Neural progenitor cell (in vitro differentiated cells): ENCODE results near the gene INPP5B. TPM values are rescaled to one million over a fixed set of nuclear protein-coding genes. Genes with fewer than 3 reads are reported as not detected.
A peak's percentile ranks its signal among the peaks of the same experiment; 100 is the strongest.

ENCODE experiments used
- DNase-seq: peaks from one replicate; pipeline ENCODE4 v3.0.0-alpha.2; 2016; ENCODE audit warnings: low spot score
- H2AFZ ChIP-seq: fragments of 200-600 bp; sonication (generic); replicated peaks from 2 replicates; pipeline ENCODE4 v1.6.1; 2016; ENCODE audit warnings: antibody characterized with exemption
- H3F3A ChIP-seq: fragments of 200-600 bp; sonication (generic); 2 replicates; pipeline ENCODE4 v1.6.1; 2016; ENCODE audit warnings: antibody characterized with exemption, low read depth
- H3K27ac ChIP-seq: fragments of 200-600 bp; sonication (generic); 2 replicates; pipeline ENCODE4 v1.5.1; 2016; ENCODE audit warnings: mild to moderate bottlenecking
- H3K27me3 ChIP-seq: fragments of 200-600 bp; sonication (generic); 2 replicates; pipeline ENCODE4 v1.6.1; 2016; ENCODE audit warnings: mild to moderate bottlenecking, moderate library complexity
- H3K36me3 ChIP-seq: fragments of 200-600 bp; sonication (generic); 2 replicates; pipeline ENCODE4 v1.5.1; 2016
- H3K4me1 ChIP-seq: fragments of 200-600 bp; sonication (generic); 2 replicates; pipeline ENCODE4 v1.6.1; 2016; ENCODE audit warnings: mixed run types
- H3K4me2 ChIP-seq: fragments of 200-600 bp; sonication (generic); 2 replicates; pipeline ENCODE4 v1.6.1; 2016
- H3K4me3 ChIP-seq: fragments of 200-600 bp; sonication (generic); 2 replicates; pipeline ENCODE4 v1.5.1; 2016
- H3K79me2 ChIP-seq: fragments of 200-600 bp; sonication (generic); 2 replicates; pipeline ENCODE4 v1.6.1; 2016; ENCODE audit warnings: low read depth
- H3K9ac ChIP-seq: fragments of 200-600 bp; sonication (generic); 2 replicates; pipeline ENCODE4 v1.6.1; 2016
- H3K9me3 ChIP-seq: fragments of 200-600 bp; sonication (generic); 2 replicates; pipeline ENCODE4 v1.5.1; 2016; ENCODE audit warnings: low read depth
- H4K20me1 ChIP-seq: fragments of 200-600 bp; sonication (generic); 2 replicates; pipeline ENCODE4 v1.6.1; 2016; ENCODE audit warnings: low read depth
- H3K27ac Mint-ChIP-seq: 3 replicates; pipeline ENCODE4 v1.8.0; 2021; ENCODE audit warnings: mixed read lengths
- H3K27me3 Mint-ChIP-seq: 2 replicates; pipeline ENCODE4 v1.8.0; 2022; ENCODE audit warnings: low read depth, mild to moderate bottlenecking, inconsistent platforms, moderate library complexity, mixed read lengths; ENCODE audit not compliant: insufficient read depth
- H3K36me3 Mint-ChIP-seq: 3 replicates; pipeline ENCODE4 v1.8.0; 2021; ENCODE audit warnings: mixed read lengths
- H3K4me1 Mint-ChIP-seq: 3 replicates; pipeline ENCODE4 v1.8.0; 2021; ENCODE audit warnings: mixed read lengths
- H3K4me3 Mint-ChIP-seq: 3 replicates; pipeline ENCODE4 v1.8.0; 2021; ENCODE audit warnings: mild to moderate bottlenecking, moderate library complexity, mixed read lengths
- H3K9me3 Mint-ChIP-seq: 3 replicates; pipeline ENCODE4 v1.8.0; 2020; ENCODE audit warnings: mixed read lengths
- EZH2 ChIP-seq: fragments of 200-600 bp; sonication (generic); IDR thresholded peaks from 2 replicates; pipeline ENCODE4 v1.6.1; 2017; ENCODE audit warnings: antibody characterized with exemption, mild to moderate bottlenecking, moderate library complexity
- EZH2phosphoT487 ChIP-seq: fragments of 200-600 bp; sonication (generic); IDR thresholded peaks from 2 replicates; pipeline ENCODE4 v1.6.1; 2017; ENCODE audit warnings: antibody characterized with exemption
- total RNA-seq: library from RNA; depleted of rRNA; stranded (reverse); fragments of >200 nt; gene quantifications from 2 replicates; pipeline ENCODE4 v1.2.3, GENCODE V29; 2015; ENCODE audit warnings: low replicate concordance
- TF ChIP-seq, protein P1 (sequence below): fragments of 200-600 bp; sonication (generic); IDR thresholded peaks from 2 replicates; pipeline ENCODE4 v1.5.1; 2017; ENCODE audit warnings: antibody characterized with exemption, mild to moderate bottlenecking

Gene INPP5B
- total RNA-seq, 1 donor from 2014 or later: 22.0 TPM

DNA sequence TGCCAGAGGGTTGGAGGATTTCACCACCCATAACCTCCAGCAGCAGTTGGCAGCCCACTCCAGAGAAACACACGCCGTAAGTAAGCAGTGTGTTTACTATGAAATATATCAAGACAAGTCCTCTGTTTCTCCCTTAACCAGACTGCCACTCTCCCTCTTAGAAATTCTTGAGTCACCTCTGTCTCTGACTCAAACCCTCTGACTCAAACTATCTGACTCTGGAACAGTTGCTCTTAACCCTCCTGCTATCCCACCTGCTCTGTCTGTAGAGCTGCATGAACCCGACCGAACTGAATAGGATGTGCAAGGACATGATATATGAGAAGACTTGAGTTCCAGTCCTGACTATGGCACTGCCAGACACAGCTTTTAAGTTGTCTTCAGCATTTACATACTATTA is 14.1 kb downstream of the INPP5B start:
- Histone ChIP-seq H3K36me3 (no peaks in the 10 kb centered on the region), H2AFZ (no peak overlapping the region), H3K9me3 (no peaks in the 10 kb centered on the region), H3K4me1 (peaks cover 6% of the 10 kb centered on the region), H3K4me2 (no peak overlapping the region), H3K9ac (no peak overlapping the region), H3K27me3 (no peaks in the 10 kb centered on the region), H3K27ac (no peak overlapping the region), H3K79me2 (peaks cover 35% of the 10 kb centered on the region), H3K4me3 (no peak overlapping the region), H3F3A (peaks cover 18% of the 10 kb centered on the region), H4K20me1 (no peaks in the 10 kb centered on the region)
- Mint-ChIP-seq H3K36me3 (peaks cover 8% of the 10 kb centered on the region), H3K4me3 (peak overlapping the region; percentile 75), H3K27ac (no peak overlapping the region), H3K9me3 (no peaks in the 10 kb centered on the region), H3K4me1 (peaks cover 19% of the 10 kb centered on the region), H3K27me3 (no peaks in the 10 kb centered on the region)
- no peak for DNase-seq
- TF ChIP-seq EZH2phosphoT487: no peak
- TF ChIP-seq, protein P1, sequence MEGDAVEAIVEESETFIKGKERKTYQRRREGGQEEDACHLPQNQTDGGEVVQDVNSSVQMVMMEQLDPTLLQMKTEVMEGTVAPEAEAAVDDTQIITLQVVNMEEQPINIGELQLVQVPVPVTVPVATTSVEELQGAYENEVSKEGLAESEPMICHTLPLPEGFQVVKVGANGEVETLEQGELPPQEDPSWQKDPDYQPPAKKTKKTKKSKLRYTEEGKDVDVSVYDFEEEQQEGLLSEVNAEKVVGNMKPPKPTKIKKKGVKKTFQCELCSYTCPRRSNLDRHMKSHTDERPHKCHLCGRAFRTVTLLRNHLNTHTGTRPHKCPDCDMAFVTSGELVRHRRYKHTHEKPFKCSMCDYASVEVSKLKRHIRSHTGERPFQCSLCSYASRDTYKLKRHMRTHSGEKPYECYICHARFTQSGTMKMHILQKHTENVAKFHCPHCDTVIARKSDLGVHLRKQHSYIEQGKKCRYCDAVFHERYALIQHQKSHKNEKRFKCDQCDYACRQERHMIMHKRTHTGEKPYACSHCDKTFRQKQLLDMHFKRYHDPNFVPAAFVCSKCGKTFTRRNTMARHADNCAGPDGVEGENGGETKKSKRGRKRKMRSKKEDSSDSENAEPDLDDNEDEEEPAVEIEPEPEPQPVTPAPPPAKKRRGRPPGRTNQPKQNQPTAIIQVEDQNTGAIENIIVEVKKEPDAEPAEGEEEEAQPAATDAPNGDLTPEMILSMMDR: no peak
- TF ChIP-seq EZH2: no peak

DNA sequence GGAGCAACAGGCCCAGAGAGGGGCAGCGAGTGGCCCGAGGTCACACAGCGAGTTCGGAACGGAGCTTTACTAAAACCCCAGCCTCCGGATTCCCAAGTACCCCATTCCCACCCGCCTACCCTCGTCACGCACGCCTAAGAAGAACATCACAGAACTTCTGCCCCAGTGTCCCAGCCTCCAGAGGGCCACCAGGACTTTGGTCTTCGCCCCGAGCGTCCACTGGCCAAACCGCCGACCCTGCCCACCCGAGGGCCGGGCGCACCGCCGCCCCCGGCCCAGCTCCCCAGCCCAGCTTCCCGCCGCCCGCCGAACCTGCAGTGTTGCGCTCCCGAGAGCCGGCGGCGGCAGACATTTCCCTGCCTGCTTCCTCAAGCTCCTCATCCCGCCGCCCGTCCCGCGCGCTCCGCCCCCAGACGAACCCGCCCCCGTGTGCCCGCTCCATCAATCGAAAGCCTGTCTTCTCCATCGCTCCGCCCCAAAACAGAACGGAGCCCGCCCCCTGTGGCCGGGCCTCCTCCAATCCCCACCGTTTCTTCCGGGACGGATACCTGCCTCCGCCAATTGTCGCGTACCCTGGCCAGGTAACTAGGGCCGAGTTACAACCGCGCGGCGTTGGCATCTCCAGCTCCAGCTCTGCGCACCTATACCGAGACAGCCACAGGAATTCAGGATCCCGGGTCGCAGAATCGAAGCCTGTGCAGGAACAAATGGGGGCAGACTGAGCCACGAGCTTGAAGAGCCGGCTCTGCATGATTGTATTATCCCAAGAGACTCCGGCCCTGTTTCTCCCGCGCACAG is 15.3 kb downstream of the INPP5B start:
- no peak for TF ChIP-seq EZH2phosphoT487
- TF ChIP-seq, protein P1: no peak
- no peak for TF ChIP-seq EZH2
- H3K27me3 ChIP-seq: no peaks in the 10 kb centered on the region
- H3K36me3 ChIP-seq: no peaks in the 10 kb centered on the region
- no peaks in the 10 kb centered on the region for H3K9me3 Mint-ChIP-seq
- H3K27ac ChIP-seq: no peak overlapping the region
- H3K27ac Mint-ChIP-seq: peak overlapping the region; percentile 57
- H3K27me3 Mint-ChIP-seq: no peaks in the 10 kb centered on the region
- H3K79me2 ChIP-seq: peaks cover 41% of the 10 kb centered on the region
- H4K20me1 ChIP-seq: no peaks in the 10 kb centered on the region
- peak overlapping the region; percentile 93 for H3K4me3 Mint-ChIP-seq
- peaks cover 6% of the 10 kb centered on the region for H3K4me1 ChIP-seq
- H3K9ac ChIP-seq: peak overlapping the region; percentile 82
- peaks cover 19% of the 10 kb centered on the region for H3K4me1 Mint-ChIP-seq
- H3K4me2 ChIP-seq: peak overlapping the region; percentile 97
- H3K9me3 ChIP-seq: no peaks in the 10 kb centered on the region
- peaks cover 11% of the 10 kb centered on the region for H3K36me3 Mint-ChIP-seq
- peak; percentile 99 for DNase-seq
- H3F3A ChIP-seq: peaks cover 21% of the 10 kb centered on the region
- H3K4me3 ChIP-seq: peak overlapping the region; percentile 88
- H2AFZ ChIP-seq: peak overlapping the region; percentile 84

DNA sequence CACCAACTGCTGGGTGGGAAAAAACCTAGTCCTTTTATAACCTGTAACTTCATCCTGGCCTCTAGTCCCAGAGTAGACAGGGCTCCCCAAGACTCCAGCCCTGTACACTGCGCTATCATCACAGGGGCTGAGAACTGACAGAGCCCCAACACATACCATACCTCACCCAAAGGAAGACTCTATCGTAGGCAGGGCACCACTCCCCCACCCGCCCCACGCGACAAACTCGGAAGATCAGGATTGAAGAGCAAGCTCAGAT is 15.8 kb downstream of the INPP5B start:
- peaks cover 21% of the 10 kb centered on the region for H3F3A ChIP-seq
- no peaks in the 10 kb centered on the region for H4K20me1 ChIP-seq
- TF ChIP-seq, protein P1: no peak
- TF ChIP-seq EZH2 (no peak), EZH2phosphoT487 (no peak)
- H3K27me3 Mint-ChIP-seq: no peaks in the 10 kb centered on the region
- peak overlapping the region; percentile 97 for H3K4me2 ChIP-seq
- H3K27ac ChIP-seq: no peak overlapping the region
- H3K9me3 Mint-ChIP-seq: no peaks in the 10 kb centered on the region
- peaks cover 9% of the 10 kb centered on the region for H3K36me3 Mint-ChIP-seq
- no peak overlapping the region for H2AFZ ChIP-seq
- H3K79me2 ChIP-seq: peaks cover 42% of the 10 kb centered on the region
- no peaks in the 10 kb centered on the region for H3K27me3 ChIP-seq
- H3K36me3 ChIP-seq: no peaks in the 10 kb centered on the region
- H3K9me3 ChIP-seq: no peaks in the 10 kb centered on the region
- H3K4me3 Mint-ChIP-seq: peak overlapping the region; percentile 93
- DNase-seq: no peak
- H3K4me1 ChIP-seq: peaks cover 6% of the 10 kb centered on the region
- H3K9ac ChIP-seq: peak overlapping the region; percentile 82
- H3K4me3 ChIP-seq: peak overlapping the region; percentile 88
- H3K27ac Mint-ChIP-seq: no peak overlapping the region
- peaks cover 19% of the 10 kb centered on the region for H3K4me1 Mint-ChIP-seq
